ENCODE data around the gene MLYCD. TPM values are rescaled to one million over a fixed set of nuclear protein-coding genes. Genes with fewer than 3 reads are reported as not detected.

Gene MLYCD
- total RNA-seq, 4 donors from 2014 or later: 10.8 to 20.2 (median 13.7) TPM

DNA sequence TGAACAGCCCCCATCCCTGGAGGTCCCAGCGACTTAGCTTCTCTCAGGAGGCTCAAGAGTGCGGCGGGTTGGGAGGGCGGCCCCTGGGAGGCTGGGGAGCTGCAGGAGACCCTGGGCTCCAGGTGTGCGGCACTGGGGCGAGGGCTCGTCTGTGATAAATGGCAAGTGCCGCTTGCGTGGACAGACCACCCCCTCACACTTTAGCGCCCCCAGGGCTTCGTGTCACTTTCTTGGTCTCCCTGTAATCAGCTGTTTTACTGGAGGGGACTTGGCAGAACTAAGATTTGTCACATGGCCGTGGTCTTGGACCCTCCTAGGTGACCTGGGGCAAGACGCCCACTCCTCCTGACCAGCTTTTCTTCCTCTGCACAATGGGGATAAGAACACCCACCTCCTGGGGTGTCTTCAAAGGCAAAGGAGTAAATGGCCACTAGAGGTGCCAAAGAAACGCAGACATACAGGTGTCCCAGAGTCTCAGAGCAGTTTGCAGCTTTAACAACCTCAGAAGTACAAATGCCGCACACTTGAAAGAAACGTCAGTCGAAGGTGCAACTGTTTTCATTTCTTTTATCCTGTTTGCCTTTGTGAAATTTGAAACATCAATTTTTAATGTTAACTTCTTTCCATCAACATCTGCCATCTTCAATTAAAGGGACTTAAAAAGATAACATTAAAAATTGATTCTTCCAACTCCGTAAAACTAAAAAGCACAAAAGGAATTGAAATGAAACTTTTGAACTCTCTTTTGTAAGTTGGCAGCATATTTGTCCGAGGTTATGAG lies 55.1 kb downstream of the MLYCD start:
- H3K36me3 ChIP-seq: peaks cover 0 to 4% (median 0%) of the 10 kb centered on the region in 4 donors
- H3K4me3 ChIP-seq: peak overlapping the region in 3 of 4 donors; percentile 48 to 73 (median 48)
- 11 to 23% methylated on average over 6 to 19 of the region's 19 CpGs for WGBS, 2 donors (ENCODE audit: low coverage in 1 of 2)
- in situ Hi-C loops (cut with MboI; ENCODE audit: low pct_ligation_motif_present in 1 of 4, low pct_unique_long_range_greater_than_20kb in 1 of 4, low sequenced_read_pairs in 3 of 4): loop anchor here in 3 of 4 donors (25.0 kb wide), 3 partner anchors 108 to 533 kb away; partner anchors contain the start of genes ADAD2 (in 1 of the 3) and TAF1C (in 1 of the 3)
- H3K9me3 ChIP-seq: no peaks in the 10 kb centered on the region
- H3K27me3 ChIP-seq: no peaks in the 10 kb centered on the region
- H3K27ac ChIP-seq: peak overlapping the region; percentile 91 to 96 (median 94)
- no peak for DNase-seq
- intact Hi-C loops (cut with DNase I; ENCODE audit: low total_unique reads): loop anchor here (10.0 kb wide), 1 partner anchor 129 kb away; no protein-coding TSS in a partner anchor
- TF ChIP-seq POLR2A (IDR thresholded peaks at IDR 0.05): no peak
- TF ChIP-seq, protein P1, sequence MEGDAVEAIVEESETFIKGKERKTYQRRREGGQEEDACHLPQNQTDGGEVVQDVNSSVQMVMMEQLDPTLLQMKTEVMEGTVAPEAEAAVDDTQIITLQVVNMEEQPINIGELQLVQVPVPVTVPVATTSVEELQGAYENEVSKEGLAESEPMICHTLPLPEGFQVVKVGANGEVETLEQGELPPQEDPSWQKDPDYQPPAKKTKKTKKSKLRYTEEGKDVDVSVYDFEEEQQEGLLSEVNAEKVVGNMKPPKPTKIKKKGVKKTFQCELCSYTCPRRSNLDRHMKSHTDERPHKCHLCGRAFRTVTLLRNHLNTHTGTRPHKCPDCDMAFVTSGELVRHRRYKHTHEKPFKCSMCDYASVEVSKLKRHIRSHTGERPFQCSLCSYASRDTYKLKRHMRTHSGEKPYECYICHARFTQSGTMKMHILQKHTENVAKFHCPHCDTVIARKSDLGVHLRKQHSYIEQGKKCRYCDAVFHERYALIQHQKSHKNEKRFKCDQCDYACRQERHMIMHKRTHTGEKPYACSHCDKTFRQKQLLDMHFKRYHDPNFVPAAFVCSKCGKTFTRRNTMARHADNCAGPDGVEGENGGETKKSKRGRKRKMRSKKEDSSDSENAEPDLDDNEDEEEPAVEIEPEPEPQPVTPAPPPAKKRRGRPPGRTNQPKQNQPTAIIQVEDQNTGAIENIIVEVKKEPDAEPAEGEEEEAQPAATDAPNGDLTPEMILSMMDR (IDR thresholded peaks at IDR 0.05): peak; percentile 48 to 82 (median 56)
- H3K4me1 ChIP-seq: peaks cover 11 to 30% (median 22%) of the 10 kb centered on the region in 4 donors

DNA sequence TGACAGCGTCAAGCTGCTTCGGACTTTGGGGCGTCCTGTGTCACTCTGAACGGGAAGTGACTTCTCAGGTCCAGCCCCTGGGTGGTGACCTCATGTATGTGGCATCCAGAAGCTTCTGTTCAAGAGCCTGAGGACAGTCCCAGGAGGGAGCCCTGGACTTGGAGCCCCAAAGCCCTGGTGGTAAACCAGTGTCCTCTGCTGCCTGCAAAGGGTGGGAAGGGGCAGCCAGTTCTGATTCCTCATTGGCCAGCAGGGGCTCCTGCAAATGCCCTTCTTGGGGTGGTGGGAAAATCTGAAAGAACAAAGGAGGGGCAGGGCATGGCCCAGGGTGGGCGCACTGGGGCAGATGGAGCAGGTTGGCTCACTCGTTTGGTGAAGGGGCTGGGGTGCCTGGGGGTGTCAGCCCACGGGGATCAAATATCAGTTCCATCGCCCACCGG lies 55.7 kb downstream of the MLYCD start:
- peak; percentile 37 for TF ChIP-seq POLR2A (IDR thresholded peaks at IDR 0.05)
- peak in 2 of 3 donors; percentile 54 to 68 for TF ChIP-seq POLR2AphosphoS5 (IDR thresholded peaks at IDR 0.05)
- TF ChIP-seq, protein P1 (IDR thresholded peaks at IDR 0.05): no peak
- H3K4me3 ChIP-seq: peak overlapping the region in 1 of 4 donors; percentile 73
- in situ Hi-C loops (cut with MboI; ENCODE audit: low pct_ligation_motif_present in 1 of 4, low pct_unique_long_range_greater_than_20kb in 1 of 4, low sequenced_read_pairs in 3 of 4): loop anchor here in 3 of 4 donors (25.0 kb wide), 3 partner anchors 108 to 533 kb away; partner anchors contain the start of genes ADAD2 (in 1 of the 3) and TAF1C (in 1 of the 3)
- no peaks in the 10 kb centered on the region for H3K9me3 ChIP-seq
- H3K27ac ChIP-seq: peak overlapping the region; percentile 91 to 96 (median 94)
- peak; percentile 74 for DNase-seq
- intact Hi-C loops (cut with DNase I; ENCODE audit: low total_unique reads): loop anchor here (10.0 kb wide), 1 partner anchor 130 kb away; no protein-coding TSS in a partner anchor
- no peaks in the 10 kb centered on the region for H3K27me3 ChIP-seq
- peaks cover 0 to 4% (median 0%) of the 10 kb centered on the region in 4 donors for H3K36me3 ChIP-seq
- H3K4me1 ChIP-seq: peaks cover 11 to 30% (median 22%) of the 10 kb centered on the region in 4 donors
- 5 to 44% methylated on average over 4 to 9 of the region's 9 CpGs for WGBS, 2 donors (ENCODE audit: low coverage in 1 of 2)

- no peak for DNase-seq
- intact Hi-C loops (cut with DNase I; ENCODE audit: low total_unique reads): loop anchor here (10.0 kb wide), 1 partner anchor 131 kb away; no protein-coding TSS in a partner anchor
These were observed 56.6 kb downstream of the MLYCD start for GRCh38 chr16:83955218-83956130.

More at GRCh38 chr16:83955218-83956130, 56.6 kb downstream of the MLYCD start:
- TF ChIP-seq POLR2AphosphoS5 (IDR thresholded peaks at IDR 0.05): no peak
- TF ChIP-seq, protein P1 (IDR thresholded peaks at IDR 0.05): no peak
- TF ChIP-seq POLR2A (IDR thresholded peaks at IDR 0.05): no peak
- no peak for TF ChIP-seq EP300 (IDR thresholded peaks at IDR 0.05; ENCODE audit: low read depth)
- no peaks in the 10 kb centered on the region for H3K27me3 ChIP-seq
- H3K36me3 ChIP-seq: peaks cover 0 to 4% (median 0%) of the 10 kb centered on the region in 4 donors
- no peaks in the 10 kb centered on the region for H3K9me3 ChIP-seq
- no peak overlapping the region for H3K27ac ChIP-seq
- WGBS, 2 donors (ENCODE audit: low coverage in 1 of 2): 77 to 96% methylated on average over 3 to 23 of the region's 23 CpGs
- no peak overlapping the region for H3K4me3 ChIP-seq
- in situ Hi-C loops (cut with MboI; ENCODE audit: low pct_ligation_motif_present in 1 of 4, low pct_unique_long_range_greater_than_20kb in 1 of 4, low sequenced_read_pairs in 3 of 4): loop anchor here in 3 of 4 donors (25.0 kb wide), 3 partner anchors 107 to 532 kb away; partner anchors contain the start of genes ADAD2 (in 1 of the 3) and TAF1C (in 1 of the 3)
- H3K4me1 ChIP-seq: peaks cover 11 to 30% (median 22%) of the 10 kb centered on the region in 4 donors
